DMS 273 treated with DMSO at 0.1 percent for 48 hours (cell line): ENCODE measurements around the gene HSD17B8.

Source experiments
- DNase-seq: peaks from one replicate; lab custom pipeline; 2025; lab: John Stamatoyannopoulos, UW

The HSD17B8 gene

DNA sequence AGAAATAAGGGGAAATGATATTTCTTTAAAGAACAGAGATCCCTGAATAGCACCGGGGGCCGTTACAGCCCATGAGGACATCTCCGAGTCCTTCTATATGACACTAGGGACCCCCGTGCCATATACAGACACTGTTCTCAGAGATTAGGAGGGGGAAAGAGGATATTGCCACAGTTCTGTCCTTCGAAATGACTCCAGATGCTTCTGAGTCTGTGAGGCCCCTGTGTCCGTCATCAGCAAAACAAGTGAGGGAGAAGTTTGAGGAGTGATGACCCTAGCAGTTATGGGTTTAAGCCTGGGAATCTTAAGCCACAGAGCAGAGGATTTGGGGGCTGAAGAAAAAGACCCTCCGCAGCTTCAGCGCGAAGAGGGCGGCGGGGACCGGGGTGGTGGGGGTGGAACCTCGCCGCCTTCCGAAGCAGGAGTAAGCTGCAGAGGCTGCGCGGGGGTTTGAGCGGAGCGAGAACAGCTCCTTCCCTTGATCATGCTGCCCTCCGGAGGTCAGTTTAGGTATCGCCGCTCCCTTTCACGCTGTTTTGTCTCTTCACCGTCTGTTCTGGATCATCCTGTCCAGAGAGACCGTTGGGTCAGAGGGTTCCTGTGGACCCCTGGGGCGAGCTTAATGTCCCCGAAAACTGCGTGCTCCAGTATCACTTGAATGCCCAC is 43.7 kb downstream of the HSD17B8 start:
- DNase-seq: peak; percentile 72

GRCh38 chr6:33248643-33248931 is 44.1 kb downstream of the HSD17B8 start:
- DNase-seq: peak; percentile 52

- DNase-seq: peak; percentile 99
These were observed 44.7 kb downstream of the HSD17B8 start for GRCh38 chr6:33248932-33249731.

- DNase-seq: no peak
These were observed 45.5 kb downstream of the HSD17B8 start for GRCh38 chr6:33249732-33250630.

- DNase-seq: no peak
These were observed 46.3 kb downstream of the HSD17B8 start for GRCh38 chr6:33250731-33251130.

DNA sequence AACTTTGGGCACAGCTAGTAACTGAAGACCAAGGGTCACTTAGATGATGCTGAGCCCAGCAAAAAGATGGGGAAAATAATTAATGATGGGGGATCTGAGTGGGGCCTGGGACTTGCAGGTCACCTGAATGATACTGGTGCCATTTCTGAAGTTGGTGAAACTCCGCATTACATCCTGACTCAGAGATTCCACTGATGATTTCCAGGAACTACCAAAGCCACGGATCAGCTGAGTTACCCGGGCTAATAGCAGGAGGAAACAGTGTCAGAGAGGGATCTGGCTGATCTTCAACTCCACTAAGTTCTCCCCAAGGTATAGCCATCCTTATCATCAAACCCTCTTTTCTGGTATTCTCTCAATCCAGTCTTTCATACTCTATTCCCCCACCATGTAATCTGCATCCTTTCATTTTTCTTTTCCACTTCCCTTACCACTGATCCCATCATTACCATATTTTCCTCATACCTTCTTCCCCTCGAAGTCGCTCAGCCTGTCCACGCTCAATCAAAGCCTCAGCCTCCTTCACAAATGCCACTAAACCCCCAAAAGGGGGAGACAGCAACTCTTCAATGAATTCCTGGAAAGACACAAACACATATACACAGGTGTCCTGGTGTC is 47.0 kb downstream of the HSD17B8 start:
- DNase-seq: no peak

DNA sequence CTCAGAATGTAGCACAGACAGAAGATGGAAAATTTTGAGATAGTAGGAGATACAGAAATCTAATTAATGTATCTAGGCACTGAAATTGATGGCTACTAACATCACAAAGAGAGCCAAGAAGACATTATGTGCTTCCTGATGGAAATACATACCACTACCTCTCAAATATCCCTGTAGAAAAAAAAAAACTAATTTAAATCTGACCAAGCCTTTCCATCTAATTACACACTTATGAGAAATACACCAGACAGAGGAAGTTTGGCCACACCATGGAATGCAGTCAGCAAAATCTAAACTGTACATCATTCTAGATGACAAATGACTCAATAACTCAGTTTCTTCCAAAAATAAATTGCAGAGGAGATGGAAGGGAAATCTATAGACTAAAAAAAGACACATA is 48.3 kb downstream of the HSD17B8 start:
- no peak for DNase-seq

DNA sequence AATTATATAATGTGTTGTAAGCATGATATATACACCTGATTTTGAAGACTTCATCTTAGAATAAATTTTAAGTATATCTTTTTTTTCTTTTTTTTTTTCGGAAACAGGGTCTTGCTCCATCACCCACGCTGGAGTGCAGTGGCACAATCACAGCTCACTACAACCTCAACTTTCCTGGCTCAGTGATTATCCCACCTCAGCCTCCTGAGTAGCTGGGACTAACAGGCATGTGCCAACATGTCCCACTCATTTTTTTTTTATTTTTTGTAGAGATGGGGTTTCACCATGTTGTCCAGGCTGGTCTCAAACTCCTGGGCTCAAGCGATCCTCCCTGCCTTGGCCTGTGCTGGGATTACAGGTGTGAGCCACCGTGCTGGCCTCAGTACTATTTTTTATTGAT is 50.1 kb downstream of the HSD17B8 start:
- no peak for DNase-seq
